NCI-H2107 (cell line): Measurements from ENCODE around the gene TTYH2.

Source experiments
- DNase-seq: peaks from one replicate; lab custom pipeline; 2025; lab: John Stamatoyannopoulos, UW

TTYH2 gene

DNA sequence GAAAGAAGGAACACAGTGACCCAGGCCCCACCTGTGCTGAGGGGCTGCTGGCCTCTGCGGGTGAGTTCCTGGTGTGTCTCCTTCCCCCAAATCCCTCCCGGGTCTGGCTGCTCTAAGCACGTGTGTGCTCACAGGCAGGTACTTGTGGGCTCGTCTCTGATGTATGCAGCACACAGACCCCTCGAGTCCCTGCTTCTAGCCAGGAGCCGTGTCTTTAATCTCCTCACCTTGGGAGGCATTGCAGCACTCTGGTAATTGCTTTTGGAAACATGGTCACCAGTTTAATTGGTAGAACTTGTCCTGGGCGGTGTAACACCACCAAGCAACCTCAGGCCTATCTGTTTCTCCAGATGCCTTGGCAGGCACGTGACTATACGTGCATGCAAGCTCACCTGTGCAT is 18.7 kb upstream of the TTYH2 start:
- DNase-seq: no peak

DNA sequence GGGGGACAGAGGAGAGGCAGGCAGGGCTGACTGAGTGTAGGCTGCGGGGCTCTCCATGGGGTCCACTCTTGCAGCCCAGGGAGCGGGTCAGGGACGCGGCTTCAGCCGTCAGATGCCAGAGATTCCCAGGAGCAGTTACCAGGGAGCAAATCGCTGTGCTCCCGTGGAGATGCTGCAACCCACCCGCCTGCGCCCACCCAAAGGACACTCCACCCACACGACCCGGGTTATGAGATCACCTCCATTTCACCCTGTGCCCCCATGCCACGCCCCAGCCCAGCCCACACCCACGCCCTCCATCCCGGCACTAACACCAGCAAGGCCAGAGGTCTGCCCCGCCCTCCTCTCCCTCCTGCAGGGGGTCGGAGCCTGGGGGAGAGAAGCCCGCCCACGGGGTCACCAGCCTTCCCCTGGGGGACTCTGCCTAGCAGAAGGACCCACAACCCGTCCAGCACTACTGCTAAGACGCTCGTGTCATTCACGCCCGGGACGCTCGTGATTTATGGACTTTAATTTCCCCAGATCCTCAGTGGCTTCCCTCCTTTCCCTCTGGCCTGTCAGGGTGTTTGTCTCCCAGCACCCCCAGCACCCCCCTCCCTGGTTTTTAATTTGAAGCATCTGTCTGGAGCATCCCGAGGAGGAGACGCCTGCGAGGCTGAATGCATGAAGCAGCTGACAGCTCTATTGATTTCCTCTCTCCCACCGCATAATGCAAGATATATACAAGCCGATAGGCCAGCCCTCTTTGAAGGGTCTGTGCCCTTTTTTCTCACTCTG is 16.6 kb upstream of the TTYH2 start:
- DNase-seq: no peak

DNA sequence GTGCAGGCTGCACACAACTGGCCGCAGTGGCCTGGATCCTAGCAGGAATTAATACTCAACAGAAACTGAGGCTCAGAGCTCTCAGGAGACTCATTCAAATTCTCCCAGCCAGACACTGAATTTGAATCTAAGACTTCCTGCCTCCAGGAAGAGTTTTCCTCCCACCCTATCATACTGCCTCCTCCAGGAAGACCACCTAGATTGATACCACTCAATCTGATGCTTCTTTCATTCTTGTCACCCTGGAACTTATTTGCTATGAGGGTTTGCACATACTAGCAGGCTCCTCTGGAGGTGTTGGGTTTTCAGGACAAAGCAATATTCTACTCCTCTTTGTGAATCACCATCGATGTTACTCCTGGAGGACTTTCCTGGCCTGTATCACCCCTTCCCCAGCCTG is 15.6 kb upstream of the TTYH2 start:
- no peak for DNase-seq

DNA sequence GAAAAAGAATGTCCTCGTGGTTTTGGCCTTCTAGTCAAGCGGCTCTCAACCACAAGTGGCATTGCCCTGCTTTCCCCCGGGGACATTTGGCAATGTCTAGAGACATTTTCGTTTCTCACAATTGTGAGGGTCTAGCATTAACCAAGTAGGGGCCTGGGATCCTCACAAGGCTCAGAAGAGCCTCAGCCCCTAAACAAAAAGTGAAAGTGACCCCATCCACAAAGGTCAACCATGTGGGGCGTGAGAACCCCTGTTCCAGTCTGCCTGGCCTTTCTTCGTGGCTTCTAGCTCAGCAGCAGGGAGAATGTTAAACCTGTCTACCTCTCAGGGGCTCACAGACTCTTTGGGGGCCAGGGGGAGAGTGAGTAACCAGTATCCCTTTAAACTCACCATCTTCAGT is 14.7 kb upstream of the TTYH2 start:
- DNase-seq: no peak

DNA sequence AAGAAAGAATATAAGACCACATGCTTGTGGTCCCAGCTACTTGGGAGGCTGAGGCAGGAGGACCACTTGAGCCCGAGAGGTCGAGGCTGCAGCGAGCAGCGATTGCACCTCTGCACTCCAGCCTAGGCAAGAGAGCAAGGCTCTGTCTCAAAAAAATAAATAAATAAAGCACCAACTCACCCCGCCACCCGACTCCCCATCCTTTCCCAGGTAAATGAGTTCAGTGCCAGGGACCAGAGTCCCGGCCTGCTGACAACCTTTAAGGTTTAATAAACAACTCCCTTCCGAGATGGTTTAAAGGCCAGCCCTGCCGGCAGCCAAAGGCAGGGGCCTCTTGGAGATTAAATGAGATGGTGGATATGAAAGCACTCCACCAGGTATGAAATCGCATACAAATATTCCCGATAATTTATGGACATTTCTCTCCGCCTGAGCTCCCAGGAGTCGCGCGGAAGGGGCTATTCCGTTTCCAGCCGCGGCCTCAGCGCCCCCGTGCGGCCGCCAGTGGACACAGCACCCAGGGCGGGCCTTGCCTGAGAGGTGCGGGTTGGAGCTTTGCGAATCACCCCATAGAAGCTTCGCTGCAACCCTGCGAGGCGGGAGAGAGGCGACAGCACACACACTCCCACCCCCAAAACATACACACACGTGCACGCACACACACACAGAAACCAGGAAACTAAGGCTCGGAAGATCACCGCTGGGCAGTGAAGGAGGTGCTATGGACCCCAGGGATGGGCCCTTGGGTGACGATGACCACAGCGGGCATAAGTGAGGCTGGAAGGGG is 13.9 kb upstream of the TTYH2 start:
- no peak for DNase-seq

DNA sequence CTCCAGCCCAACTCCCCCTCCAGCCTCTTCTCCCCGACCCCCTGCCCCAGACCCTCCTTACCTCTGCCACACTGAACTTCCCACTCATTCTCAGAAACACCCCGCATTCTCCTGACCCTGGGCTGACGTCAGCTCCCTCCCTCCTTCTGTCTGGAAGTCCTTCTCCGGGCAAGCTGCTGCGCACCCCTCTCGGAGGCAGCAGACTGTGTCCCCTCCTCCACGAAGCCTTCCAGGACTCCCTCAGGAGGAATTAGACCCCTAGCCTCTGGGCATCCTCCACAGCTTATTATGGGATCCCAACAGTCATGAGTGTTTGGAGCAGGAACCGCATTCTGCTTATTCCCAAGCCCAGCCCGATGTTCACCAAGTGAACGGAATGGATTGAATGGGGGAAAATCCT is 13.3 kb upstream of the TTYH2 start:
- DNase-seq: no peak

DNA sequence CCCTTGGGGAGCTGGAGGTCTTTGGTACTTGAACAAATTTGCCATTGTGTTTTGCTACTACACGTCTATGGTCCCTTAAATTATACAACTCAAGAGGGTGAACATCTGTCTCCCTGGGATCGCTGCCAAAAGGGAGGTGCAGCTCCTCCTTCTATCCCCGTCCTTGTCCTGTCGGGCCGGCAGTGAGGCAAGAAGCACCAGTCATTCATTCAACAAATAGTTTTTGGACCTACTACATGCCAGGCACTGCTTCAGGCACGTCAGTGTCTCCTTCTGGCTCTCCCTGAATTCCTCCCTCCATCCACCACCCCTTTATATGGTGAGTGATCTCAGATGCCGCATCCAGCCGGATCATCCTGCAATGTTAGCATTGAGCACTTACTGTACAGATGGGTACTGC is 12.1 kb upstream of the TTYH2 start:
- DNase-seq: peak; percentile 41

DNA sequence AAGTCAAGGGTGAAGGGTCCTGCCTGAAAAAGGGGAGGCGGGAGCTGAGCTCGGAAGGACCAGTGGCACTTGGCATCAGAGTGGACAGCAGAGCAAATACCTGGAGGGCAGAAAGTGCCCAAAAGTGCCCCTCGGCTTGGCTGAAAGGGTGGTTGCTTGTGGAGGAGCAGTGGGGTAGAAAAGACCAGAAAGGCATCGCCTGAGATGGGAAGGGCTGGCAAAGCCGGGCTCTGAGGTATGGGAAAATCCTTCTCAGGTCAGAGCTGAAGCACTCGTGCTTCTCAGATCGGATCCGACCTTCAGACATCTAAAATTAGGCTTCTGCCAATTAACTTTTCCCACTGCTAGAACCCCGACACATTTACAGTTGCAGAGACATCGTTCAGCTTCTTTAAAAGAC is 11.4 kb upstream of the TTYH2 start:
- no peak for DNase-seq

DNA sequence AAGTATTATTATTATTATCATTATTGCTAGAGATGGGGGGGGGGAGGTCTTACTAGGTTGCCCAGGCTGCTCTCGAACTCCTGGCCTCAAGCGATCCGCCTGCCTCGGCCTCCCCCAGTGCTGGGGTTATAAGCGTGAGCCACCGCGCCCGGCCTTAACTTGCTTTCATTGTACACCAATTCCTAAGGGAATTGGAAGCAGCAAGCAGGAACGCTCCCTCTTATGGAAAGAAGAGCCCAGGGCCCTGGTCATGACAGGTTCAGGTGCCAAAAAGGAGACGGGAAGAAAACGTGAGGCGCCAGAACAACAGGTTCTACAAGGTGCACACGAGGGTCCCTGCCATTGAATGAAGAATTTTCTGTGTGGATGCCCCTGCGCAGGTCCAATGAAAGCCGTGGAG is 10.4 kb upstream of the TTYH2 start:
- no peak for DNase-seq

DNA sequence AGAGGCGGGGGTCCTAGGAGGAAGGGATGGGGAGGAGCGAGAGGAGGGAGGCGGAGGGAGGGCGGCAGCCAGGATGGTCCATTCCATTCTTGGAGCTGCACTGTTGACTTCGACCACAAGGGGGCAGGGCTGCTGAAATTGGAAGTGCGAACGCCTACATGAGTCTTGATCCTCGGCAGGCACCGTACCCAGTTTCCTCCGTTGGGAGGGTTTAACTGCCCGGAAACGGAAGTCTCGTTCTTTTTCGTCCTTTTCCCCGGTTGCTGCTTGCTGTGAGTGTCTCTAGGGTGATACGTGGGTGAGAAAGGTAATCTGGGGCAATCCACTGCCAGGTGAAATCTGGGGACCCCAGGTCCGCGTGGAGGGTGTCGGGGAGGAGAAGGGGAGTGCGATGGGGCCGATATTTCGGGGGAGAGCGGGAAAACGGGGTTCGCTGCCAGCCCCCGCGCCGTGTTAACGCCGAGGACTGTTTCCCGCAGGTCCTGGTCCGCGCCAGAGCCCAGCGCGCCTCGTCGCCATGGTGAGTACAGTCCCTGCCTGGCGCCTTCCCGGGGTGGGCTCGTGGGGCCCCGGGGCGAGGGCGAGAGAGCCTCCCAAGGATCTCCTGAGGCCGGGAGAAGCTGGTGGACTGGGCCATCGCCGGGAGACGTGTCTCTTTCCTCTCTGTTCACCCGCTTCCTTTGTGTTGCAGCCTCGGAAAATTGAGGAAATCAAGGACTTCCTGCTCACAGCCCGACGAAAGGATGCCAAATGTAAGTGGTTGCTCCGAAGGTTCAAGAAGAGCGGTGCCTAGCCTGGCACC is 9.7 kb upstream of the TTYH2 start, which contains the start of gene RPL38:
Gene RPL38 (plus strand): TSS at position 240 of the 802 bp plus-strand sequence. CDS start 278 bp downstream, at position 518.
- DNase-seq: peak; percentile 94

DNA sequence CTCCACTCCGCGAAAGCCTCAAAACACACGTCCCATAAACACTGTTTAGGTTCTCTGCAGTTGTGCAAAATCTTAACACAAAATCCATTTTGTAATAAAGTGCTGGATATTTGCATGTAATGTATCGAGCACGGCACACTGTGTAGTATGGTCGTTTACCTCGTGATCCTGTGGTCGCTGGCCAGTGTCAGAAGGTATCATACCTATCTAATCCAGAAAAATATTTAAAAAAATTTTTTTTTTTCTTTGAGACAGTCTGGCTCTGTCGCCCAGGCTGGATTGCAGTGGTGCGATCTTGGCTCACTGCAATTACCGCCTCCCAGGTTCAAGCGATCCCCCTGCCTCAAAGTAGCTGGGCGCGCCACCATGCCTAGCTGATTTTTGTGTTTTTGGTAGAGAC is 8.9 kb upstream of the TTYH2 start:
- no peak for DNase-seq

DNA sequence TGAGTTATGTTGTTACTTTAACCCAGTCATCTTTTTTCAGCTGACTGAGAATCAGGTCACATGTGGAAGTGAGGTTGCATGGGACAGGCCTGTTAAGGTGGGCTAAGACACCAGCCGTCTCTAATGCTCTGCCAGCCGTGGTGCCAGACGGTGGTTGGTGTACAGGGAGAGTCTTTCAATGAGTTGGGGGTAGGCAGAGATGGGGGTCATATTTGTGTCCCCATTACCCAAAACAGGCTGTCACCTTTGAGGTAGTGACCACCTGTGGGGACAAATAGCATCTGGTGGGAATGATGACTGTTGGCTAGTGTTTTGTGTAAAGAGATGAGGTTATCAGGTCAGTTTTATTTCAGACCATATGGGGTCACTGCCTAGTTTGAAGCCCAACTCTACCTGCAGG is 8.1 kb upstream of the TTYH2 start:
- no peak for DNase-seq

DNA sequence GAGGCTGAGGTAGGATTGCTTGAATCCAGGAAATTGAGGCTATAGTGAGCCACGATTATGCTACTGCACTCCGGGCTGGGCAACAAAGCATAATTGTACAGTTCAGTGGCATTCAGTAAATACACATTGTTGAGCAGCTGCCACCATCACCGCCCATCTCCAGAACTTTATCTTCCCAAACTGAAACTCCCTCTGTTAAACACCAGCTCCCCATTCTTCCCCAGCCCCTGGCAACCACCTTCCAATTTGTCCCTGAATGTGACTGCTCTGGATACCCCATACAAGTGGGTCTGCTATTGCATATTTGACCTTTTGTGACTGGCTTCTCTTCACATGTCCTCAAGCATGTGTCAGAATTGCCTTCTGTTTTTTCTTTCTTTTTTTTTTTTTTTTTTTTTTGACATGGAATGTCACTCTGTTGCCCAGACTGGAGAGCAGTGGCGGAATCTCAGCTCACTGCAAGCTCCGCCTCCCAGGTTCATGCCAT is 7.0 kb upstream of the TTYH2 start:
- no peak for DNase-seq

DNA sequence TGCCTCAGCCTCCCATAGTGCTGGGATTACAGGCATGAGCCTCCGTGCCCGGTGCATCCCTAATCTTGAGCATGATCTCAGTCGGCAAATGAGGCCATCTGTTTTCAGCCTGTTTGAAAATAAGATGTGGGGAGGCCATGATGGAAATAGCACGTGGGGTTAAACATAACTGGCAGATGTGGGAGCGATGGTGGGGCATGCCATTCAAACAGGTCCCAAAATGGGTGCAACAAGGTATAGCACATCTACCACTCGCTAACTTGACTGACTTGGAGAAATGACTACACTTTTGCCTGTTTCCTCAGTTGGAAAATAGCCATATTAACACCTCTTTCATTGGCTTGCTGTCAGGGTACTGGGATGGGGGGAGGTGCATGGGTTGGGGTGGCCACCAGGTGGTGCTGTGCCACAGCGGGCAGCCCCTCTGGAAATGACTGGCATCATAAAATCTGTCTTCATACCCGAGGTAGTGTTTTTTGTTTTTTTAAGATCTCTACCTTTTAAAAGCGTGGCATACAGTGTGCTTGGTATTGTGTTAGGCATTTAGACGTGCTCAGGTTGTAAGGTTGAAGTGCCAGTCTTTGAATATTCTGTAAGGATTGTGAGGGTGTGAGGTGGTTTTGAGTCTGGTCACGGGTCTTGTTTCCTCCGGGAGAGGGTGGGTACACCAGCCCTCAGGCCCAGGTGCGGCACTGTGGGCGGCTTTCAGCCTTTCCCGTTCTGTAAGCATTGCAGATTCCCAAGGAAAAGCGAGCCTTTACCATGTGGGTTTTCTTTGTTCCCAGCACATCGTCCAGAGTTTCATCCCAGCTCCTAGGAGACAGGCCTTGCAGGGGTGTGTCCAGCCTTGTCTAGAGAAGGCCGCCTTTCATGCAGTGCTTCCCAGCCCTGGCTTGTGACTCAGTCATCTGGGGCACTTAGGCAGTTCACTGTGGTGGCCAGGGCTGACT is 2.9 kb upstream of the TTYH2 start:
- no peak for DNase-seq

DNA sequence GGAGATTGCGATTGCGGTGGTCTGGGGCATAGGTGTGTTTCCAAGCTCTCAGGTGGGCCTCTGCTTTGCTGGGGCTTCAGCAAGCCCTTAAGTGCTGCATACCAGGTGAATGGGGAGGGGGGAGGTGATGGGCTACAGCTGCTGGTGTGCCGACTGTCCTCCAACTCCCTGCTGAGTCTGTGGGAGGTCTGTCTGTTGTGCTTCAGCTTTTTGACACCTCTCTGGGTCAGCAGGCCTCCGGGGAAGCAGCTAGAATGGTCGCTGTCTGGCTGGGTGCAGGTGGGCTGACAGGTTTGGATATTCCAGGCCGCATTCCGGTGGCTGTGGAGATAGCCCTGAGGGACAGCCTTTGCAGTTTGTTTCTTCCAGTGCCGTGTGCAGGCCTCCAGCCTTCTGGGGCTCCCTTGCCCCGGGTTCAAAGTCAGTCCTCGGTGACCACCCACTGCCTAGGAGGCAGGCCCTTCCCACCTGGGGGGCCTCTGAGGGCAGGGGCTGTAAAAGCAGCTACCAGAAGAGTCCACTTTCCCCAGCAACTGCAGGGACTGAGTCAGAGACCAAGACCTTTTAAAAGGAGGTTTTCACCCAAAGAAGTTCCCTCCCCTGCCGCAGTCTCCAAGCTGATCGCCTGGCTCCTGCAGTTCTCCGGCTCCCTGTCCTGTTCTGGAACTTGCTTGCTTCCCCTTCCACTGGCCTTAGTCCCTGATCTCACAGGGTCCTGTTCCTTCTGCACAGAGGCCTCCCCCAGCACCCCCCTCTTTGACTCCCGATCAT is 2.0 kb upstream of the TTYH2 start:
- DNase-seq: no peak

DNA sequence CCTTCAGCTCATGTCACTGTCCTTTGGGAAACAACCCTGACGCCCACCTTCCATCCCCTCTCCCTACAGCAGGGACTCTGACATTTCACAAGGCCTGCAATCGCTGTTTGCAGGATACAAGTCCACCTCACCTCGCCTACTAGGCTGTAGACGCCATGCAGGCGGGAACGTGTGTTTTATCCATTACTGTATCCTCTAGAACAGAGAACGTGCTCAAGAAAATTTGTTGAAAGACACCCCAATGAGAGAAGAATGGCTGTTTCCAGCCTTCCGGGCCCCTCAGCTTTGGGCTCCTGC is 1.5 kb upstream of the TTYH2 start:
- DNase-seq: no peak

DNA sequence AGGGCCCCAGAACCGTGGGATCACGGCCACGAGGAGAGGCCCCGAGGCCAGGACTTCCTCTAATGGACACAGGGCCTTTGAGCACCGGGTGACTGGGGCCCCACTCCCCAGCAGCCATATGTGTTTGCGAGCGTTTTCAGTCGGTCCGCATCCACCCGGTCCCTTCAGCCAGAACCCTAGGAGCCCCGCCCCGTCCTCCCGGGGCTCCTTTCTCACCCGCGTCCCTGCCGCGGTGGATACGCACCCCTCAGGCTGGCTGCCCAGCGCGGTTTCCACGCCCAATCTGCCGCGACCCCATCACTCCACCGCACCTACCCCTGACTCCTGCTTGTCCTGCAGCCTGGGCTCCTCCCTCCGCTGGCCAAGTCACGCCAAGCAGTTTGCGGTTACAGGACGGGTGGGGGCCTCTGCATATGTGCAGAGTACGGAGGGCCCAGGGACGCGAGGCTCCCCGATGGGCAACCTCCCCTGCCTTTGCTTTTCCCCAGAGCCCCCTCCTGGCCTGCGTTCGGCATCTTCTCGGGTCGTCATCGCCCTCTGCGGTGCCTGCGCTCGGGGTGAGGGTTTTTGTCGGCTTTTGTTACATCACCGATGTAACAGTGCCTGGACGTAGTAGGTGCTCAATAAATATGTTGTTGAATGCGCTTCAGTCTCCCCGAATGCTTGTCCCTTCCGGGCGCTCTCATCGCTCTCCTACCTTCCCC is 1.0 kb upstream of the TTYH2 start:
- no peak for DNase-seq

DNA sequence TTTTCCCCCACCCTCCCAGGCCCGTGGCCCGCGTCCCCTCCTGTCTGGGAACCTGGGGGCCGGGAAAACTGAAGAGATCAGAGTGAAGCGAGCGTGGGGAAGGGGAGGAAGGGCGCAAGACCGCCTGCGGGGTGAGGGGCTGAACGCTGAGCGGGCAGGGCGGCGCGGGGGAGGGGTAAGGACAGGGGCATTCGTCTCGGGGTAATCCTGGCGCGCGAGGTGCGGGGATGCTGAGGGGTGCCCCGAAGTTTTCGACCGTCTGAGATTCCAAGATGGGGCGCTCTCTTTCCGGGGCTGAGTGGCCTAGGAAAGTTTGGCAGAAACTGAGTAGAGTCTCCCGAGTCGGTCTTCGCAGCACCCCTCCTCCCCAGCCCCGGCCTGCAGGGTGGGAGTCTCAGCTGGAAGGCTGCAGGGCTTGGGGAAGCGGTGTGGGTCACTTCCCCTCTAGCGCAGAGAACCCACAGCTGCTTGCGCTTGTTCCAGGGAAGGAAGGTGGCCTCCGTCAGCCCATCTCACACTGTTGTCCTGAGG is 555 bp downstream of the TTYH2 start:
- DNase-seq: no peak

DNA sequence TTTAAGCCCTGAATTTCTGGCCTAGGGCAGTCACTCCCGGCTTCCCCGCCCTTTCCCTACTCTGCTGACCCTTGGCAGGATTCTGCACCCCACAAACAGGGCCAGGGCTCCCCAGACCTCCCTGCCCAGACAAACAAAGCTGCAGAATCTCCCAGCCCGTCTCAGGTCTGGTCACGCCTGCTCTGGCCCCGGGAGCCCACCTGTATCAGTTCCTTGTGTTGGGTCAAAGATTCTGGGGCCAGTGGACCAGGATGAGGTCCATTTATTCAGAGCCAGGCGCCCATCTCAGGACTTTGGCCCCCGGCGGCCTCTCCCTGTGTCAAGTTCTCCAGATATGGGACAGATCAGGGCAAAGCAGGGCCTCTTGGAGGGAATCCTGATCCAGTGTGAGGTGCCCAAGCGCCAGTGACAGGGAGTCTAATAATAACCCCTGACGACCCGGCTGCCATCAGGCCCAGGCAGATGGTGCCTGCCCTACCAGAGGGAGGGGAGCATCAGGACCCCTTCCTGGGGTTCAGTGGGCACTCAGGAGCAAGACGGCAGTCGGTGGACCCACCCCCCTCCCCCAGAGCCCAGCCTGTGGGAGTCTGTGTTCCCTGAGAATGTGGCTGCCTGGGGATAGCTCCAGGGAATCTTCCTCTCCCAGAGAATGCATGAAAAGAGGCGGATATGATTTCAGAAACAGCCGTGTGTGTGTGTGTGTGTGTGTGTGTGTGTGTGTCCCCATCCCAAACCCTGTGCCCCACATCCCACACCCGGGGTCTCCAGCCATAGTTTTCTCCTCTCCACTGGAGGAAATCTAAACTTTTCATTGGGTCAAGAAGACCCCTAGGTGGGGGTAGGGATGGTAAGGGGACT is 1.3 kb downstream of the TTYH2 start:
- DNase-seq: no peak
